Neural progenitor cell (in vitro differentiated cells): ENCODE data around the gene RPTOR. TPM values are rescaled to one million over a fixed set of nuclear protein-coding genes. Genes with fewer than 3 reads are reported as not detected.

Source experiments
- DNase-seq: peaks from one replicate; pipeline ENCODE4 v3.0.0-alpha.2; 2016; ENCODE audit warnings: low spot score
- H2AFZ ChIP-seq: fragments of 200-600 bp; sonication (generic); replicated peaks from 2 replicates; pipeline ENCODE4 v1.6.1; 2016; ENCODE audit warnings: antibody characterized with exemption
- H3F3A ChIP-seq: fragments of 200-600 bp; sonication (generic); 2 replicates; pipeline ENCODE4 v1.6.1; 2016; ENCODE audit warnings: antibody characterized with exemption, low read depth
- H3K27ac ChIP-seq: fragments of 200-600 bp; sonication (generic); 2 replicates; pipeline ENCODE4 v1.5.1; 2016; ENCODE audit warnings: mild to moderate bottlenecking
- H3K27me3 ChIP-seq: fragments of 200-600 bp; sonication (generic); 2 replicates; pipeline ENCODE4 v1.6.1; 2016; ENCODE audit warnings: mild to moderate bottlenecking, moderate library complexity
- H3K36me3 ChIP-seq: fragments of 200-600 bp; sonication (generic); 2 replicates; pipeline ENCODE4 v1.5.1; 2016
- H3K4me1 ChIP-seq: fragments of 200-600 bp; sonication (generic); 2 replicates; pipeline ENCODE4 v1.6.1; 2016; ENCODE audit warnings: mixed run types
- H3K4me2 ChIP-seq: fragments of 200-600 bp; sonication (generic); 2 replicates; pipeline ENCODE4 v1.6.1; 2016
- H3K4me3 ChIP-seq: fragments of 200-600 bp; sonication (generic); 2 replicates; pipeline ENCODE4 v1.5.1; 2016
- H3K79me2 ChIP-seq: fragments of 200-600 bp; sonication (generic); 2 replicates; pipeline ENCODE4 v1.6.1; 2016; ENCODE audit warnings: low read depth
- H3K9ac ChIP-seq: fragments of 200-600 bp; sonication (generic); 2 replicates; pipeline ENCODE4 v1.6.1; 2016
- H3K9me3 ChIP-seq: fragments of 200-600 bp; sonication (generic); 2 replicates; pipeline ENCODE4 v1.5.1; 2016; ENCODE audit warnings: low read depth
- H4K20me1 ChIP-seq: fragments of 200-600 bp; sonication (generic); 2 replicates; pipeline ENCODE4 v1.6.1; 2016; ENCODE audit warnings: low read depth
- H3K27ac Mint-ChIP-seq: 3 replicates; pipeline ENCODE4 v1.8.0; 2021; ENCODE audit warnings: mixed read lengths
- H3K27me3 Mint-ChIP-seq: 2 replicates; pipeline ENCODE4 v1.8.0; 2022; ENCODE audit warnings: low read depth, mild to moderate bottlenecking, inconsistent platforms, moderate library complexity, mixed read lengths; ENCODE audit not compliant: insufficient read depth
- H3K36me3 Mint-ChIP-seq: 3 replicates; pipeline ENCODE4 v1.8.0; 2021; ENCODE audit warnings: mixed read lengths
- H3K4me1 Mint-ChIP-seq: 3 replicates; pipeline ENCODE4 v1.8.0; 2021; ENCODE audit warnings: mixed read lengths
- H3K4me3 Mint-ChIP-seq: 3 replicates; pipeline ENCODE4 v1.8.0; 2021; ENCODE audit warnings: mild to moderate bottlenecking, moderate library complexity, mixed read lengths
- H3K9me3 Mint-ChIP-seq: 3 replicates; pipeline ENCODE4 v1.8.0; 2020; ENCODE audit warnings: mixed read lengths
- EZH2 ChIP-seq: fragments of 200-600 bp; sonication (generic); IDR thresholded peaks from 2 replicates; pipeline ENCODE4 v1.6.1; 2017; ENCODE audit warnings: antibody characterized with exemption, mild to moderate bottlenecking, moderate library complexity
- EZH2phosphoT487 ChIP-seq: fragments of 200-600 bp; sonication (generic); IDR thresholded peaks from 2 replicates; pipeline ENCODE4 v1.6.1; 2017; ENCODE audit warnings: antibody characterized with exemption
- total RNA-seq: library from RNA; depleted of rRNA; stranded (reverse); fragments of >200 nt; gene quantifications from 2 replicates; pipeline ENCODE4 v1.2.3, GENCODE V29; 2015; ENCODE audit warnings: low replicate concordance
- TF ChIP-seq, protein P1 (sequence below): fragments of 200-600 bp; sonication (generic); IDR thresholded peaks from 2 replicates; pipeline ENCODE4 v1.5.1; 2017; ENCODE audit warnings: antibody characterized with exemption, mild to moderate bottlenecking

RPTOR gene
- total RNA-seq, 1 donor from 2014 or later, result 7.4 TPM

DNA sequence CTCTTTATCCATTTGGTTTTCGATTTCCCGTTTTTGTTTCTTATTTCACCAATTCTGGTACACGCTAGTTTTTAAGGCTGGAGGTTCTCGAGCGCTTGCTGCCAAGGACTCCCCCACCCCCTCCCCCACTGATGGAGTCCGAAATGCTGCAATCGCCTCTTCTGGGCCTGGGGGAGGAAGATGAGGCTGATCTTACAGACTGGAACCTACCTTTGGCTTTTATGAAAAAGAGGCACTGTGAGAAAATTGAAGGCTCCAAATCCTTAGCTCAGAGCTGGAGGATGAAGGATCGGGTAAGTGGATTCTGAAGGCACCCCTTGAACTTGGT is 825 bp downstream of the RPTOR start:
- Mint-ChIP-seq H3K27me3 (no peaks in the 10 kb centered on the region), H3K9me3 (no peaks in the 10 kb centered on the region), H3K4me1 (peaks cover 27% of the 10 kb centered on the region), H3K27ac (peak overlapping the region; percentile 69), H3K4me3 (peak overlapping the region; percentile 97), H3K36me3 (no peaks in the 10 kb centered on the region)
- Histone ChIP-seq H2AFZ (no peak overlapping the region), H3K36me3 (no peaks in the 10 kb centered on the region), H3K4me3 (peak overlapping the region; percentile 80), H4K20me1 (peaks cover 16% of the 10 kb centered on the region), H3K79me2 (peaks cover 57% of the 10 kb centered on the region), H3K9ac (peak overlapping the region; percentile 96), H3K27me3 (peaks cover 19% of the 10 kb centered on the region), H3K4me2 (peak overlapping the region; percentile 79), H3K27ac (no peak overlapping the region), H3K9me3 (no peaks in the 10 kb centered on the region), H3F3A (no peaks in the 10 kb centered on the region), H3K4me1 (peaks cover 6% of the 10 kb centered on the region)
- TF ChIP-seq, protein P1, sequence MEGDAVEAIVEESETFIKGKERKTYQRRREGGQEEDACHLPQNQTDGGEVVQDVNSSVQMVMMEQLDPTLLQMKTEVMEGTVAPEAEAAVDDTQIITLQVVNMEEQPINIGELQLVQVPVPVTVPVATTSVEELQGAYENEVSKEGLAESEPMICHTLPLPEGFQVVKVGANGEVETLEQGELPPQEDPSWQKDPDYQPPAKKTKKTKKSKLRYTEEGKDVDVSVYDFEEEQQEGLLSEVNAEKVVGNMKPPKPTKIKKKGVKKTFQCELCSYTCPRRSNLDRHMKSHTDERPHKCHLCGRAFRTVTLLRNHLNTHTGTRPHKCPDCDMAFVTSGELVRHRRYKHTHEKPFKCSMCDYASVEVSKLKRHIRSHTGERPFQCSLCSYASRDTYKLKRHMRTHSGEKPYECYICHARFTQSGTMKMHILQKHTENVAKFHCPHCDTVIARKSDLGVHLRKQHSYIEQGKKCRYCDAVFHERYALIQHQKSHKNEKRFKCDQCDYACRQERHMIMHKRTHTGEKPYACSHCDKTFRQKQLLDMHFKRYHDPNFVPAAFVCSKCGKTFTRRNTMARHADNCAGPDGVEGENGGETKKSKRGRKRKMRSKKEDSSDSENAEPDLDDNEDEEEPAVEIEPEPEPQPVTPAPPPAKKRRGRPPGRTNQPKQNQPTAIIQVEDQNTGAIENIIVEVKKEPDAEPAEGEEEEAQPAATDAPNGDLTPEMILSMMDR, result no peak
- TF ChIP-seq EZH2phosphoT487 (no peak), EZH2 (no peak)
- no peak for DNase-seq

DNA sequence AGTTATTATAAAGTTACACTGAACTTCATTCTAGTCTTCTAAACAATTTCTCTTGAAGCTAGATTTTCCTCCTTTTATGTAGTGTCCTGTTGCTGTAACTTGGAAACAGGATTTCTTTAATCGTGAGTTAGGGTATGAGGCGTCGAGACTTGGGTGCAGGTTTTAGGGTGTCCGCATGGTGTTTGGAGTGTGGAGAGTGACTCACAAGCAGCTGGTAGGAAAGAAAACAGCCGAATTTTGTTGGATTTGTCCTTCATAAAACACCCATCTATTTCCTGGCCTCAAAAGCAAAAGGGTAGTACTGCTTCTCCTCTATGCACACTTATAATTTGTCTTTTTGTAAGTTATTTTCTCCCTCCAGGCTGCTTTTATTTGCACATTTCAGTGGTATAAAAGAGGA is 1.6 kb downstream of the RPTOR start:
- Mint-ChIP-seq H3K9me3 (no peaks in the 10 kb centered on the region), H3K4me3 (peak overlapping the region; percentile 97), H3K4me1 (peaks cover 27% of the 10 kb centered on the region), H3K27ac (no peak overlapping the region), H3K27me3 (peaks cover 2% of the 10 kb centered on the region), H3K36me3 (no peaks in the 10 kb centered on the region)
- Histone ChIP-seq H3K9ac (no peak overlapping the region), H3K27ac (no peak overlapping the region), H3K9me3 (no peaks in the 10 kb centered on the region), H3K4me3 (peak overlapping the region; percentile 80), H4K20me1 (peaks cover 23% of the 10 kb centered on the region), H2AFZ (no peak overlapping the region), H3F3A (no peaks in the 10 kb centered on the region), H3K79me2 (peaks cover 59% of the 10 kb centered on the region), H3K4me2 (peak overlapping the region; percentile 79), H3K27me3 (peaks cover 18% of the 10 kb centered on the region), H3K4me1 (peaks cover 6% of the 10 kb centered on the region), H3K36me3 (no peaks in the 10 kb centered on the region)
- no peak for DNase-seq
- TF ChIP-seq, protein P1, result no peak
- TF ChIP-seq EZH2 (no peak), EZH2phosphoT487 (no peak)

DNA sequence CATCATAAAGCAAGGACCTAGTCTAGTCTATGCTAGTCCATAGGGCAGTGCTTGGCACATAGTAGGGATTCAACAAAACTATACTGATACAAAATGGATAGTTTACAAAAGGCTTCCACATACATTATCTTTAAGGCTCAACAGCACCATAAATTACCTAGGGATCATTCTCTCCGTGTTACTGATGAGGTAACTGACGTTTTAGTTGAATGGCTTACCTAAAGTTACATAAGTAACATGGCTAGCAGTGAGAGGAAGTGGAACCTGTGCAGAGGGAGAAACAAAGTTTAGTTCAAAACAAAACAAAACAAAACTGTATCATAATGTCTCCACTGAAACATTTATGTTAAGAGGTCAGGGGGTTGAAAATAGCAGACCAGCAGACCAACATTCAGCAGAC is 7.9 kb downstream of the RPTOR start:
- Histone ChIP-seq H2AFZ (no peak overlapping the region), H3K27me3 (no peaks in the 10 kb centered on the region), H3K4me2 (no peak overlapping the region), H3K9me3 (no peaks in the 10 kb centered on the region), H3F3A (no peaks in the 10 kb centered on the region), H3K36me3 (no peaks in the 10 kb centered on the region), H3K79me2 (peaks cover 55% of the 10 kb centered on the region), H3K4me1 (no peaks in the 10 kb centered on the region), H3K27ac (no peak overlapping the region), H4K20me1 (peaks cover 61% of the 10 kb centered on the region), H3K4me3 (no peak overlapping the region), H3K9ac (no peak overlapping the region)
- TF ChIP-seq EZH2, result no peak
- TF ChIP-seq, protein P1, result no peak
- no peak for TF ChIP-seq EZH2phosphoT487
- no peak for DNase-seq
- H3K36me3 Mint-ChIP-seq, result peaks cover 3% of the 10 kb centered on the region
- no peak overlapping the region for H3K27ac Mint-ChIP-seq
- H3K4me1 Mint-ChIP-seq, result peaks cover 10% of the 10 kb centered on the region
- H3K27me3 Mint-ChIP-seq, result peaks cover 4% of the 10 kb centered on the region
- no peaks in the 10 kb centered on the region for H3K9me3 Mint-ChIP-seq
- no peak overlapping the region for H3K4me3 Mint-ChIP-seq
